ENCODE results near the gene SEMA6A. TPM values are rescaled to one million over a fixed set of nuclear protein-coding genes. Genes with fewer than 3 reads are reported as not detected.
"Not testable (repeated sequence)": the region's sequence is repeated elsewhere in the genome, so short reads cannot be mapped to it uniquely, and the experiment has no call there.

Gene SEMA6A
- total RNA-seq, 1 donor from 2014 or later = not detected

DNA sequence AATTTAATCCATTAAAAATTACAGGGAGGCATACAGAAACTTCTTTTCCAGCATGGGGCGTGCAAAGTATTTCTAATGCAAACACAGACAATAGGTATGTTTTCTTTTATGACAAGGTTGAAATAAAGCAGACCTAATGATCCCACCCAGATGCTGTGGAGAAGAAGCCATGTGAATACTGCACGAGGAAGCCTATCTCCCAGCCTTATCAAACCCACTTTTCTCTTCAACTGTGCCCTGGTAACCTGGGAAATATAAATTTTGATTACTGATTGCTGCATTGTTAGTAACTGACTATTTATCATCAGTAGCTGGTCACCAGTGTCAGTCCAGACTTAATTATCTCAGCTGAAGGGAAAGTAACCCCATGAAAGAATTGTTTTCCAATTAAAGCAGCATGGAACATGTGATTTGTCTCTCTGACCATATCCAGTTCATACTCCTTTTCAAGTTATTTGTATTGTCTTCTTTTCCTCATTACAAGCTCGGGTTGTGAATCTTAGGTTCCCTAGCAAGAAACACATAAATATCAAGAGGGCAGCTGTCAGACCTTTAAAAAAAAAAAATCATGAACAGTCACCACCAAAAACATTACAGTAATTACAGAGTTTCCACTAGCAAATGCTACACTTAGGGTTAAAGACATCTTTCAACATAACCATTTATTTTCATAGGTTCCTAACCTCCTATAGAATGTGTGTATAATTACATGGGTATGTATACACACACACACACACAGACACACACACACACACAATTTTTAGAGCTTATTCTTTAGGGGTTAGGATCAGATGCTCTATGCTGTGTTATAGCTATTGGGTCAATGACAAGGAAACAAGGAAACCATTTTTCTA lies 50.3 kb downstream of the SEMA6A start:
- intact Hi-C loops (cut with micrococcal nuclease) = no loop called here

DNA sequence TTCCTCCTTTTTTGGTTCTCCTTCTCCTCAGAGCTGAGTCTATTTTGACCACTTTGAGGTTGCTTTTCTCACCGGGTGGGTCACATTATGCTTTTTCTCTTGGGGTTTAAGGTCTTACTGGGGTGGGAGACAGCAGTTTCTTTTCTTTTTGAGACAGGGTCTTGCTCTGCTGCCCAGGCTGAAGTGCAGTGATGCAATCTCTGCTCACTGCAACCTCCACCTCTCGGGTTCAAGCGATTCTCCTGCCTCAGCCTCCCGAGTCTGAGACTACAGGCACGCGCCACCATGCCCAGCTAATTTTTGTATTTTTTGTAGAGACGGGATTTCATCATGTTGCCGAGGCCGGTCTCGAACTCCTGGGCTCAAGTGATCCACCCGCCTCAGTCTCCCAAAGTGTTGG lies 51.4 kb downstream of the SEMA6A start:
- intact Hi-C loops (cut with micrococcal nuclease) = not testable (repeated sequence)

DNA sequence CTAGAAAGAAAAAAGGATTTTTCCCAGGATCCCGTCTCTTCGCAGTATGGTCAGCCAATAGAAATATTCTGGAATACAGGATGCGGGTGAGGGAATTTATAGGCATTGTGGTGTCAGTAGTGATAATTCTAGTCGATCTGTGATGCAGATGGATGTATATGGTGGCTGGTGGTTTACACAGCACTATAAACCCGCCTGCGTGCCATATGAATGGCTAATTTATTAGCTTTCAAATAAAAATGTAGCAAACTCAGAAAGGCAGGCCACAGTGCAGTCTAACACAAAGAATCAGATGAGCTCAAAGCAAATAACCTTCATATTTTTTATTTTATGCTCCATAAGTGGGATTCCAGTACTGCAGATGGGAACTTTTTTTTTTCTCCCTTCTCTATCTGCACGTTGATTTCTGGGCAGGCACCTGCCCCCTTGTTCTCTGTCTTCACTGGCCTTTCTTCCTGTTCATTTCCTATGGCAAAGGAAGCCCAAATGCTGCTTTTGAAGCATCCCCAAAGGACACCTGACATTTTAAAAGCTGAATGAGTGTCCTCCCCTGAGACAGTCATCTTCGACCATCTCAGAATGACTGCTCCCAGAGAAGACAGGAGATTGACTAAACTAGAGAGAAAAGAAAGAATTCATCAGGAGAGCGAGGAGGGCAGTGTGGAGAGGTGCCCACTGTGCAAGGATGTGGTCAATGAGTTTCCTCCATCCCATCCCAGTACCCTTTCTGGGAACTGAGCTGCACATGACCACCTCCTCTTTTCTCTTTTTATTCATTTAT lies 52.1 kb downstream of the SEMA6A start:
- intact Hi-C loops (cut with micrococcal nuclease) = no loop called here

DNA sequence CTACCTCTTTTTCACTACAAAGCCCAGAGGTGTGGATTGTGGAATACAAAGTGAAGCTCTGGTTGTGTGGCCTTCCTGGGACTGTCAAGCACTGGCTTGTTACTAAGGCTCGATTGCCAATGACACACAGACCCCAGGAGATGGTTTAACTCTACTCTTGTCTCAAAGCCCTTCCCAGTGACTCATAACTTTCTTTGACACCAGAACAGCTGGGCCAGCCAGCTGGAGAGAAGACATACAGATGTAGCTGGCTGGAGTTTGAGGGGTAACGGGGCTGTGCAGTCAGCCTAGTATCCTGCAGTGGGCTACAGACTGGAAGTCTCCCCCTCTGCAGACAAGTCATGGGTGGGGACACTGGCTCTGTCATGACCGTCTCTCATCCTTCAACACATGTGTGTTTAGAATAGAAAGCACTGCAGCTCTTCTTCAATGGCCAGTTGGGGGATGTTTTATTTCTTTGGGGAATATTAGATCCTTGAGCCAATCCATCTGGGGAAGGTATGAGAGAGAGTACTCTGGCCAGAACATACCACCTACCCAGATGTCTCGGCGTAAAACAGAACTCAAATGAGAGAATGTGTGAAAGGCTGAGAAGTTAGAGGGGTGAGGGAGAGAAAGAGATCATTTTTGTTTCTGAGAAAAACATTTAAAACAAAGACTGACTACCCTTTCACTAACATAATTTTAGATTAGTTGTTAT lies 53.3 kb downstream of the SEMA6A start:
- intact Hi-C loops (cut with micrococcal nuclease) = no loop called here

DNA sequence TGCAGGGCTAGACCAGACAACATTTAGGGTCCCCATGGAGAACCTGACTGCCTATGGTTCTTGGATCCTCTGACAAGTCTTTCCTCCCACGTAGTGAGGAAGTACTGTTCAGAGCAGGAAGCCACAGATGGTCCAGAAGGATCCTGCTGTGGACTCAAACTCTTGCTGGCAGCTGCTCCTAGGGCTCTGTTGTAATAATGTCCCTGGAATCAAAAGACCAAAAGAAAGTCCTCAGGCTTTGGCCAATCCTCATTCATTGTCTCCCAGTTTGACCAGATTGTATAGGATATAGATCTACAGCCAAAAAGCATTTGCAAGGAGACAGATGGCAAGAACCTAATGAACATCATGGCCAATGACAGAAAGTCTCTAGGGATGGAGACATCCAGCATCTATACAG lies 53.9 kb downstream of the SEMA6A start:
- intact Hi-C loops (cut with micrococcal nuclease) = no loop called here

DNA sequence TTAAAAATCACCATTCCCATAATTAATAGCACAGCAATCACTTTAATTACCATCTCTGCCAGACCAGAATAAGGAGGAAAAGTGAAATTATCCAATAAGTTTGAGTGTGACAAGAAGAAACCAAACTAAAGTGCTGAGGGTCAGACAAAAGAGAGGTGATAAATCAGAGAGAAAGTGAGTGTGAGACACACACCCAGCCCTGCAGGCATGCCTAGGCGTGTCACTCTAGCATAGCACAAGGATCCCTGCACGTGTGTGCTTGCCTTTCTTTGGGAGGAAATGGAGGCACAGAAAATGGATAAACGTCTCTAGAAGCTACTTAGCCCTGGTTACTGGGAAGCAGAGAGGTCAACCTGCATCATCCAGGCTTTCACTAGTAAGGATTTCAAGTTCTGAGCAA lies 56.2 kb downstream of the SEMA6A start:
- intact Hi-C loops (cut with micrococcal nuclease) = no loop called here

DNA sequence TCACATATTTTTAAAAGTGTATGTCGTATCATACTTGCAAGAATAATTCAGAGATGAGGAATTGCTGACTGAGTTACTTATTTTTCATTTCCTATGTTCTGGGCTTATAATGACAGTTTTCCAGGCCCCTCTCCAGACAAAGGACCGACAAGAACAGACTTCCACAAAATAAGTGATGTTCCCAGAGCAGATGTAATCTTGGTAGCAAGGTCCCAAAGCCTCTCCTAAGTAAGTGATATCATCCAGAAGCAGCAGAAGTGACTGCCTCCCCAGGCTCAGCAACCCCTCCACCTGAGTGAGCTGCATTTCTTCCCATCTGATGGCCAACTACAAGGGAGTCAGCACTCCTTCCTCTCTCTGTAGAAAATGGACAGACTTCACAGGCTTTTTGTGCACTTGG lies 57.1 kb downstream of the SEMA6A start:
- intact Hi-C loops (cut with micrococcal nuclease) = no loop called here

DNA sequence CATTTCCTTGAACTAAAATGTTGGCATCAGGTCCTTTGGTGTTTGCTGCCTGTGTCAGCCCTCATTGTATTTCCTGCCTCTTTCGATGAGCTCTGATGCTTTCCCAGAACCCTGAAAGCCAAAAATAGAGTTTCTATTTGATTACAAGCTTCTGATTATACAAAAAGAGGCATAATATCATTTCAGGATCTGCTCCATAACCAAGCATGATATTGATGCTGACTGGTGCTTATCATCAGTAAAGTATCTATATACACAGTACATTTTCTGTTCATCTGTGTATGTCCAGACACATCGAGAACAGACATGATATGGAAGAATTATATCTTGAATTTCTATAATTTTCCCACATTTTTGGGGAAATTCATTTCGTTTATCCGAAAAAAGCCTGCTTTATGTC lies 58.6 kb downstream of the SEMA6A start:
- intact Hi-C loops (cut with micrococcal nuclease) = no loop called here

DNA sequence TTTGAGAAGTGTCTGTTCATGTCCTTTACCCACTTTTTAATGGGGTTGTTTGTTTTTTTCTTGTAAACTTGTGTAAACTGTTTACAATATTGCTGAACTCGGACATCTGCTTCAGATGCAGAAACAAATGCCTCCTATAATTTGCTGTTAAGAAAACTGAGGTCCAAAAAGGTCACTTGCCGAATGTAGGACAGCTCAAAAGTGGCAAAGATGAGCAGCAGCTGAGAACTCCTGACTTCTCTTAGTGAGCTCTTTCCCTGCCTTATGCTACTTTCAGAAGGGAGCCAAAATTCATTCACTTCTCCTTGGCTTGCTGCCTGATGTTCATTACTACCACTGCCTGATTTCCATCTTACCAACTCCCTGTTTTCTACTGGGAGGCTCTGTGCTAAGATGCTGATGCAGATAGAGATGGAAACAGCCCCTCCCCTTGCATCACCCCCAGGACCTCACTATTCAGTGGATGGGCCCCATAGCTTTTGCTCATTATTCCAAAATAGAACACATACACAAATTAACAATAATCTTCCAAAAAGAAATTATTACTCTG lies 60.1 kb downstream of the SEMA6A start:
- intact Hi-C loops (cut with micrococcal nuclease) = no loop called here

DNA sequence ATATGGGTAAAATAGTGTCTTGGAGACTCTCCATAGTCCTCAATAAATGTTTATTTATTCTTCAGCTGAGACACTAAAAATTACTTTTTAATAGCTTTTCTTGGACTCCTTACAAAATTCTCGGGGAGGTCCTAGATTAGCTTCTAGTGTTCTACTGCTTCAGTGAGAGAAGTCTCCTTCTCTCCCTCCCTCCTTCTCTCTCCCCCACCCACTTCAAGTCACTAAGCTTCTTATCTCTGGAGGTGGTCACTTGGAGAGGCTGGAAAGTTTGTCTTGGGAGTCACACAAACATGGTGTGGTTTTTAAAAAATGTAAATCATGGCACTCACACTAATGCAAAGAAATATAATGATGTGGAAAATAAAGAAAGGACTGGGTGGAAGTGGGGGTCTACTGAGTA lies 64.1 kb downstream of the SEMA6A start:
- intact Hi-C loops (cut with micrococcal nuclease) = no loop called here

DNA sequence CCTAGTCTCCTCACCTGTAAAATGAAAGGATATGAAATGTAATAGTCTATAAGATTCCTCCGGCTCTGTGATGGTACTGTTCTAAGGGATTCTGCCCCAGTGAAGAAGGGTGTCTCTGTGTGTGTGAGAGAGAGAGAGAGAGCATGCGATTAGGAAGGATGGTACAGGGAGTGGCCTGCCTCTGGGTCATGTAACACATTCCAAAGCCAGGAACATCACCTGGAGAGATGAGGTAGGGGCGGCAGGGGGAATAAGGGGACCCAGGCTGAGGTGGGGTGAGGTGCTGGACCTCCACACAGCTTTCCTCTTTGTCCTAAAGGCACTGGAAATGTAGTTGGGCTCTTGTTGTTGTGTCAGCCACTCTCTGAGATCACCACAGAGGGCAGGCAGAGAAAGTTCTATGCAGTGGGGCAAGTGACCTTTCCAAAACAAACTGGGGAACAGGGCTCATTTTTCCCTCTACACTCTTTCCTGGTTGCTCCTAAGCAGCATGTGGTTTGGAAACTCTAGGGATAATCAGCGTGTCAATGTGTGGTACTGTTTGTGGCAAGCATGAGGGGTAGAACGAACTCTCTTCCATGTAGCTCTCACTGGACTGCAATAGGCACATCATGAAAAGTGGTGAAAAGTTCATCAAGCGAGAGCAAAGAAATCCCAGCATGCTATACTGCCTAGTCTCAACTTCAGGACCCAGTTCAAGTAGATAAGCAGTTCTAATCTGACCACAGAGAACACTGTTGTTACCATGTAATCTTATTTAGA lies 65.0 kb downstream of the SEMA6A start:
- intact Hi-C loops (cut with micrococcal nuclease) = no loop called here

DNA sequence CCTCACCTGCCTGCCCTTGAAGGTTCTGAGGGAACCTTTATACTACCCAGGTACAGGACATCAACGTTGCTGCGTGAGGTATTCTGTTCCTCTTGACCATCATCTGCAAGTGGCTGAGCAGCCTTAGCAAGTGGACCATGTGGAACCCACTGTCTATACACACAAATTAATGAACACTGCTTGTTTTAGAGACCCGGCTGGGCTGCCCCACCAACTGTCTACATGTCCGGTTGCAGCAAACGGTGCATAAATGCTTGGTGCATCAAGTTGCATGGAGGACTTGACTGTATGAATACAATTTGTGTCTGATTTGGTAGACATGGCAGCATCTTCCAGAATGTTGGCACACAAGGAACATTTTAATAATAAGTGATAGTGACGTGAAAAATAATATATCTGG lies 65.8 kb downstream of the SEMA6A start:
- intact Hi-C loops (cut with micrococcal nuclease) = no loop called here

DNA sequence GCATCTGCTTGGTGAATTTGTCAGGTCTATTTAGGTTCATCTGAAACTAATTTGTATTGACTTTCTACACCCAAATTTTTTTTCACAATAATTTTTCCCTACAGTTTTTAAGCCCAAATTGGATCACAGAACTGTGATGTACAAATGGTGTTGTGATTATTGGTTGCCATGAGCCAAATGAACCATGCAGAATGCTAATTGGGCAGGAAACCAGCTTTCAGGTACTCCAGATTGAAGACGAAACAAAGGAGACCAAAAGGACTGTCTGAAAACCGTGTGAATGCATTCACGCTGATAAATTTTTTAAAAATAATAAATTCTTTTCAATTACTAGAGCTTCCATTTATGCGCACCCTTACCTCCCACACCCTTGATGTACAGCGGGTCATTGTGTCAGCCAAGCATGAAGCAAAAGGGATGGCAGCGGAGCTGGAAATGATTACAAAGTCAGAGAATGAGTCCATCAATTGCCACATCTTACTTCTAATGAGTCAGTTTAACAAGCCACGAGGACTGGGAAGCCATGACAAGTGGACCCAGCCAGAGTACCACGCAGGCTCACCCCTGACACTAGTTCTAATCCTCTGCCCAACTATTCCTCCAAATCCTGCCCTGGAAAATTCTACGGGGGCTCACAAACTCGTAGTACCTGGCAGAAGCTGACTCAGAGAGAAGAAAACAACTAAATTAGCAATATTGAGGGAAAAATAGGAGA lies 66.5 kb downstream of the SEMA6A start:
- intact Hi-C loops (cut with micrococcal nuclease) = no loop called here

DNA sequence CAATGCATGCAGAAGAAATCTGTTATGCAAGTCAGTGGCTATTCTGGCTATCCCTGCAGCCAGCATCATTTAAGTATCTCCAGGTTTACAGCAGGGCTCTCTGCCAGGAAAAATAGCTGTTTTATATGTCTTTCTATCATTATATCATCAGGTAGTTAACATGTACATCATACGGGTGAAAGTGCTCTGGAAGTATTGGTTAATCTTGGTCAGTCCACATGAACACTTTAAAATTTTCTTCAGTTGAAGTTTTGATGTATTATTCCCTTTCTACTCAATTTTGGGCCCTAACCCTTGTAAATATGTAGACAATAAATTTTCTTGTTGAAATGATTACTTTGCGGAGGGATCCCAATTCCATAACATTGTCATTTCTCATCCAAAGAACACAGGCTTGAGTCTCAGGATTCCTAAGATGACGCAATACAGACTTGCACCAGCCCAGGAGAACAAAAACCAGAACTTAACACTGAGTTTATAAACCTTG lies 67.5 kb downstream of the SEMA6A start:
- intact Hi-C loops (cut with micrococcal nuclease) = no loop called here

DNA sequence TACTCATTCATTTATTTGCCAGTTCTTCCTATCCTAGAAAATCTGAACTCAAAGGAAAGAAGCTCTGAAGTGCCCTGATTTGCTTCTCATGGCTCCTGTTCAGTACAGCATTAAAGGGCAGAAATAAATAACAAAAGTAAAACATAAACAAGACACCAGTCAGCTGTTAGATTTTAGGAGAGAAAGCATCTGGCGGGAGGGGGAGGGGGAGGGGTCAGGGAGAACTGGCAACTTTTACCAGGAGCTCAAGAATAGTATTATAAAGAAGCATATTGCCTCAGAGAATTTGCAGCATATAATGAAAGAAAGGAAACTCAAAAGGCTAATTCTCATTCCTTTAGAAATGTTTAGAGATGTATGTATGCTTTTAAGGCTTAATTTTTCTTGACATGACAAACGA lies 68.1 kb downstream of the SEMA6A start:
- intact Hi-C loops (cut with micrococcal nuclease) = no loop called here

DNA sequence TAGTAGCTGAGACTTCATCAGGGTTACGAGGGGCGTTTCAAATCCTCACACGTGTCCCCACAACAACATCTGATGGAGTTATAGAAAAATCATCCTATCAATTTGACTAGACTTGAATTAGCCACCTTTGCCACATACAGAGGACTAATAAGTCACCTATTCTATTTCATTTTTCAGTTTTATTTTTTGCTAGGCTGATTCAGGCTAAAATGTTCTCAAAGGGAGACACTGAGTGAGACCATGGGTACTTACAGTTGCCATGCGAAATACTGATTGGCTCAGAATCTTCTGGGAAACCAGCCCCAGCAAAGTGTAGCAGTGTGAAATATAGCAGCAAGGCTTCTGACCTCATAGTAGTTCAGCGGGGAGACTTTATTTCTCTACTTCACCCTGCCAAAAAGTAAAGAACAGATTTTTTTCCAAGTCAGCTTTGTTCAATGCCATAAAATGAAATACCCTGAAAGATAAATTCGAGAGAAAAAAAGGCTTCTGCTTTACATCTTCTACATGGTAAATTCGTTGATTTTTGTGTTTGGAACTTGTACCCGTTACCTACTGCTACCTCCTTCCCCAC lies 69.9 kb downstream of the SEMA6A start:
- intact Hi-C loops (cut with micrococcal nuclease) = no loop called here

DNA sequence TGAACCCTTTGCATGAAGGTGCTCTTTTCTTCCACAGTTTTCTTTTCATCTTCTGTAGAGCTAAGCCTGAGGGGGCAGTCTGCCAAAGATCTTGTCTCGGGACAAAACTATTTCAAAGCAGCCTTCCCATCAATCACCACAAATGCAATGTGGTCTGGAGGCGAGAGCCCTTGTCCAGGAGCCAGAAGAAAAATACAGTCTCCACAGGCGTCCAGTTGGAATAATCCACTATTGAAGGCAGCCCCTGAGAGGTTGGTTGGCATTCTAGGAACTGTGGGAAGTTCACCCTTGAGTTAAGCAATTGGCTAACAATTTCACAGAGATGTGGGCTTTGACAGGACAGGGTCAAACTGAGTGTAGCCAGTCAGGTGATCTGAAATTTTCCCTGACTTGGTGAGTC lies 72.0 kb downstream of the SEMA6A start:
- intact Hi-C loops (cut with micrococcal nuclease) = no loop called here

DNA sequence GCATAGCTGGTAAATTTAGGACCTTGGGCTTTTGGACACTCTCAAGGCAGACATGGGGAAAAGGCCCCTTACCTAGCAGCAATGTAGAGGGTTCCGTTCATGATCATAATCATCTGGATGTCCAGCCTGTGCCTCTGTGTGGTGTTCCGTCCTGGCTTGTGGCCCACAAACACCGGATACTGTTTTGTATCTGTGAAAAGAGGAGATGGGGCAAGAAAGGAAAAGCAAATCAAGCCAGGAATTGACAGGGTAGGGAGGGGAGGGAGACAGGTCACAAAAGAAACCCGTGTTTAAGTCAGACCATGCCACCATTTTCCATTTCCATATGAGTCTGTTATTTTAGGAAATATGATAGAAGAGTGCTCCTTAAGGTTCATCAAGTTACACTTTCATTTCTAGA lies 72.5 kb downstream of the SEMA6A start:
- intact Hi-C loops (cut with micrococcal nuclease) = no loop called here

DNA sequence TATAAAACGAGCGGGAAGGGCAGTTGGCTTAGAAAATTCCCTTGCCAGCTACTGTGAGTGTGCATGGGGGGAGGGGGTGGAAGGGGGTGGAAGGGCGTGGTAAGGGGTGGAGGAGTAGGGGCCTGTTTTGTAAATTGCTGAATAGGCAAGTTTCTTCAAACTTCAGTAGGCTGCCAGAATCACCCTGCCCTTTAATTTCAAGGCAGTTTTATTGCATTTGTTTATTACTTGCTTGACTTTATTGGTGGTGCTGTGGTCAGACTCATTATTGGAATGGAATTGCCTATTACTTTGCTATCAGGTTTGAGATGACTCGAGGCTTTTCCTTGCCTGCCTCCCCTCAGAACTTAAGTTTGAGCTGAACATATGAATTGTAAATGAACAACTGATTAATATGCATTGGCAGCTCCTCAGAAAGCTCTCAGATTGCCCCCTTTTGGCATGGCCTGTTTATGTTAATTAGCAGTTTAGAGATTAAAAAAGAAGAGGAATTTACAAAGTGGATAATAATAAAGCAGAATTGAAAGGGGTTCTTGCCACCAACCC lies 76.0 kb downstream of the SEMA6A start:
- intact Hi-C loops (cut with micrococcal nuclease) = no loop called here

DNA sequence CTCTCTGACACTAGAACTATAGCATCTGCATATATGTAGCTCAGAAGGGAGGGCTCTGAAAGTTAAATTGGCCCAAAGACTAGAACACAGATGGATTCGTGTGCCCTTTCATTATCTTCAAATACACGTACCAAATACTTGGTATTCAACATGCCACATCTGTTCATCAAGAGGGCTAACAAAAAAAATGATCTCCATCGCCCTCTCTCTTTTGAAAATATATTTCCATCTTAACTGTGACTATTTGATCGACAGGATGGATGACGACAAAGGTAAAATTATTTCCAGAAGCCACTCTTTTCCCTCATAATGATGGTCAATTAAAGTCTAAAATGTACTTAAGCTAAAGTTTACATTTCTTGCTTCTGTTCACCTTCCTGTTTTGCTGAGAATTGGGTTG lies 77.0 kb downstream of the SEMA6A start:
- intact Hi-C loops (cut with micrococcal nuclease) = no loop called here
